Astrocyte of the cerebellum (primary cell): Measurements from ENCODE around the gene NFIX.

Source experiments
- DNase-seq: peaks from one replicate; pipeline ENCODE4 v3.0.0-alpha.2; 2011; ENCODE audit warnings: low read depth
- H3K4me3 ChIP-seq: 2 replicates; pipeline ENCODE4 v1.5.1; 2011; ENCODE audit warnings: mild to moderate bottlenecking, low read depth, low read length, moderate library complexity
- CTCF ChIP-seq: IDR thresholded peaks from 2 replicates; pipeline ENCODE4 v1.5.1; 2012; ENCODE audit warnings: low read length, low read depth, moderate library complexity, mild to moderate bottlenecking; ENCODE audit errors: missing control alignments
- in situ Hi-C: cut with HindIII; loops from 2 replicates; pipeline ENCODE4 v1.10.0; 2017; ENCODE audit warnings: low sequenced_read_pairs

The NFIX gene

DNA sequence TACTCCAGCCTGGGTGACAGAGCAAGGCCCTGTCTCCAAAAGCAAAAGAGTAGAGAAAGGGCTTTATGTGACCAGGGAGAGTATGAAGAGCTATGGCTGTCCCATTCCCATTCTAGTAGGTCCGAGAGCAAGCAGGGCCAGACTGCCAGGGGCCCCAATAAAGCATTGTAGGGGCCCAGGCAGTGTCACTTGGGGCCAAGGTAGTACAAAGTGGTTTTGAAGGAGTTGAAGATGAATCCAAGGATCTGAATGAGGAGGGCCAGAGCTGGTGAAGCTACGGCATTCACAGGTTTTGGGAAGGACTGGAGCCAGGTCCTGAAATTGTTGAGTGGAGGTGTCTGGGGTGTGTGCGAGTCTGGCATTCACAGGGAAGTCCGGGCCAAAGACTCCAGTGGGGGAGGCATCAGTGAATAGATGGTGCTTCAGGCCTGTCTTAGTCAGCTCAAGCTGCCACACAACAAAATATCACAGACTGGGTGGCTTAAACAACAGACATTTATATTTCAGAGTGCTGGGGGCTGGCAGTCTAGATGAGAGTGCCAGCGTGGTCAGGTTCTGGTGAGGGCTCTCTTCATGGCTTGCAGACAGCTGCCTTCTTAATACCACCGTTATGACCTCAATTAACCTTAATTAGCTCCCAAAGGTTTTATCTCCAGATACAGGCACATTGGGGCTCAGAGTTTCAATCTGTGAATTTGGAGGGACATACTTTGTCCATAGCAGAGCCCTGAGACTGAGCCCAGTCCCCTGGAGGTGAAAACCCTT, 132.7 kb downstream of the NFIX start:
- TF ChIP-seq CTCF: no peak
- in situ Hi-C loops: no loop called here
- H3K4me3 ChIP-seq: no peak overlapping the region
- no peak for DNase-seq

DNA sequence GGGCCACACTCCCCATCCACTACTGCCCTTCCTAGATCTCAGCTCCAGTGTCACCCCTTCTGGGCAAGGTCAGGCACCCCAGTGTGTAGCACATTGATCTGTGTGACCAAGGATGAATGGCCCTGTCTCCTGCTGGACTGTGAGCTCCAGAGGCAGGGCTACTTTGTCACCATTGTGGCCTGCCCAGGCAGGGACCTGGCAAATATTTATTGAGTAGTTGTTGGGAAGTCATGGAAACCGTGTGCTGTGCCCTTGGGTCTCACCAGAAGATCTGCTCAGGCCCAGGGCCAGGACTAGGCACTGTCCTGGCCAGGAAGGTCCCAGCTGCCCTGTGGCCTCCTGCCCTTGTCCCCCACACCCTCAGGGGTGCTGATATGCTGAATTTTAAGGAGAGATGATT, 133.3 kb downstream of the NFIX start:
- no peak overlapping the region for H3K4me3 ChIP-seq
- TF ChIP-seq CTCF: no peak
- no peak for DNase-seq
- in situ Hi-C loops: no loop called here

DNA sequence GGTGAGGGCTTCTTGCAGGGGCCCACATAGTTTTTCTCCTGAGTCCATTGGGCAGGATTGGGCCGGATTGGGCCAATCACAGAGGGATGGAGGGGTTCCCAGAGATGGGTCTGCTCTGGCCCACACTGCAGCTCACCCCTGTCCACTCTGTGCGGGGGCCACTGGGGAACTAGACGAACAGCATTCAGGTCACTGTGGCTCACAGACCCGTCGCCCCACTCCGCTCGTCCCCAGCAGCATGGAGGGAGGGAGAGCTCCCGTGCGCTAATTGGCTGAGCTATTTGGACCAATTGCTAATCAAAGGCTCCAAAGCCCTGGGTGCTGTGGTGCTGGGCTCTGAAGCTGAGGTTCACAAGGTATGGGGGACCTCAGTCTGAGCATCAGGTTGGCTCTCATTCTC, 134.1 kb downstream of the NFIX start:
- TF ChIP-seq CTCF: no peak
- no peak overlapping the region for H3K4me3 ChIP-seq
- DNase-seq: no peak
- in situ Hi-C loops: no loop called here

DNA sequence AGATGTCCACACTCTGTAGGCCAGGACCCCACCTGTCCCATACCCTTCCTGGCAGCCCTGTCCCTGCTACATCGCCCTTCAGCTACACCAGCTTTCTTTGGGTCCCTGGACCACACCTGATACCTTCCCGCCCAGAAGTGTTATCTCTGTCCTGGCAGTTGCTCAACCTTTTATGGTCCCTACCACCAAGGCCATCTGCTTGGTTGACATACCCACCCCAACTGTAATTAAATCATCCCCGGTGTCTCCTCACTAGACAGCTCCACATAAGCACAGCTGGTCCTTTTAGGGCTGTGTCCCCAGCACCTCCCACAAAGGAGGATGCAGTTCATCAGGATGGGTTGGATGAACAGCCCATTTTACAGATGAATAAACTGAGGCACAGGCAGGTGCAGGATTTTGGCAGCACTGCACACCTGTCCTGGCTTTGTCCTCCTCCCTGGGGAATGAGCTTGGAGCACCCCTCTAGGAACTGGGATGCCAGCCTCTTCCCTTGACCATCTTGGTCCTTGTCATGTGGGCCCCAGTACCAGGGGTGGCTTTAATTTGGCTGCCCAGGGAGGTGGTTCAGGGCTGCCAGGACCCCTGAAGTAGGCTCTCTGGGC, 135.7 kb downstream of the NFIX start:
- in situ Hi-C loops: no loop called here
- H3K4me3 ChIP-seq: no peak overlapping the region
- DNase-seq: no peak
- no peak for TF ChIP-seq CTCF

DNA sequence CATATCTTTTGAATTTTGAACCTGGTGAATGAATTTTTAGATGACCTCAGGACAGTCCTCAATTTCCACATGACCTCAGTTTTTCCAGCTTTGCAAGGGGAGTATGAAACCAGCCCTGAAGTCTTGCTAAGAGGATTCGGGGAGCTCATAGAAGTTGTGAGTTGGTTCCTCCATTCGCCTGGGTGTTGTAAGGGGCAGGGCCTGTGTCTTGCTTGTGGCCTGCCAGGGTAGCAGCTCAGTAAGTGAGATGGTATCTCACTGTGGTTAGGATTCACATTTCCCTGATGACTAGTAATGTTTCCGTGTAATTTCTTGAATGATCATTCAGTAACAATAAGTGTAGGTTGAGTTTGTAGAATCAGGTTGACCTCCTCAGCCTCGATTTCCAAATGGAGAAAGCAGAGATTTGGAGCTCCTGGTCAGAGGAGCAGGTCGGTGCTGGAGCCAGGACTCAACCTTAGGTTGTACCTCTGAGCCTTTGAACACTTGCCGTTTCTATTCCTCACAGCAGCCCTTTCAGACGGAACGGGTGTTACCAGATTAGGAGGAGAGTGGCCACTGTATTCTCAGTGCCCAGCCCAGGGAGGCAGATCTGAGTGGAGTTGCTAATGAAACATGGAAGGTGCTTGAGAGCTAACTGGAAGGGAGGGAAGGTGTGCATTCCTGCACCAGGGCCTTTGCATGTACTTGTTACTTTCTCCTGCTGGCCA, 137.4 kb downstream of the NFIX start:
- no peak overlapping the region for H3K4me3 ChIP-seq
- in situ Hi-C loops: no loop called here
- TF ChIP-seq CTCF: no peak
- DNase-seq: no peak

GRCh38 chr19:13133241-13133870, 138.1 kb downstream of the NFIX start:
- in situ Hi-C loops: no loop called here
- no peak for TF ChIP-seq CTCF
- H3K4me3 ChIP-seq: no peak overlapping the region
- no peak for DNase-seq
